Putamen (tissue), 1 donor: Measurements from ENCODE around the gene MFF.

ENCODE experiments used
- DNase-seq: peaks from one replicate; pipeline ENCODE4 v3.0.0-alpha.2; 2016; ENCODE audit warnings: low spot score

MFF gene

GRCh38 chr2:227324995-227325838 lies at the start of gene MFF:
MFF (plus strand) TSS chr2:227325251; CDS start chr2:227330666, 5,415 bp downstream.
- DNase-seq = peak; percentile 93

GRCh38 chr2:227280895-227281294 lies 44.2 kb upstream of the MFF start:
- no peak for DNase-seq

GRCh38 chr2:227285741-227286236 lies 39.3 kb upstream of the MFF start:
- no peak for DNase-seq

GRCh38 chr2:227287771-227288170 lies 37.3 kb upstream of the MFF start:
- DNase-seq = no peak

GRCh38 chr2:227292314-227292713 lies 32.7 kb upstream of the MFF start:
- no peak for DNase-seq

- no peak for DNase-seq
These were observed 31.5 kb upstream of the MFF start for GRCh38 chr2:227293531-227293930.

GRCh38 chr2:227295806-227296205 lies 29.2 kb upstream of the MFF start:
- no peak for DNase-seq

GRCh38 chr2:227296671-227297405 lies 28.2 kb upstream of the MFF start:
- DNase-seq = no peak

- no peak for DNase-seq
These were observed 23.5 kb upstream of the MFF start for GRCh38 chr2:227301523-227301922.

- no peak for DNase-seq
These were observed 16.3 kb upstream of the MFF start for GRCh38 chr2:227308784-227309183.

GRCh38 chr2:227310756-227311110 lies 14.3 kb upstream of the MFF start:
- DNase-seq = no peak

GRCh38 chr2:227311861-227312506 lies 13.1 kb upstream of the MFF start:
- DNase-seq = no peak

GRCh38 chr2:227312579-227312978 lies 12.5 kb upstream of the MFF start:
- DNase-seq = no peak

- DNase-seq = no peak
These were observed 11.7 kb upstream of the MFF start for GRCh38 chr2:227313310-227313709.

- no peak for DNase-seq
These were observed 7.2 kb upstream of the MFF start for GRCh38 chr2:227317834-227318233.

- no peak for DNase-seq
These were observed 4.6 kb upstream of the MFF start for GRCh38 chr2:227320305-227321094.

GRCh38 chr2:227322530-227323205 lies 2.4 kb upstream of the MFF start:
- DNase-seq = no peak

GRCh38 chr2:227323818-227324217 lies 1.2 kb upstream of the MFF start:
- no peak for DNase-seq

- DNase-seq = no peak
These were observed 433 bp upstream of the MFF start for GRCh38 chr2:227324642-227324994.

GRCh38 chr2:227325839-227326195 lies 766 bp downstream of the MFF start:
- no peak for DNase-seq

- DNase-seq = no peak
These were observed 1.7 kb downstream of the MFF start for GRCh38 chr2:227326783-227327182.

- peak; percentile 49 for DNase-seq
These were observed 10.7 kb downstream of the MFF start for GRCh38 chr2:227335713-227336112.
